WTC11 (cell line): ENCODE data around the gene KRTAP10-3. TPM values are rescaled to one million over a fixed set of nuclear protein-coding genes. Genes with fewer than 3 reads are reported as not detected.

Experiments
- ATAC-seq: fragments of 200-7000 bp; cut with Tn5 transposase; 2 replicates; pipeline ENCODE4 v1.10.0; 2021; ENCODE audit warnings: mild to moderate bottlenecking, moderate library complexity
- CTCF ChIA-PET: fragments of 300-600 bp; sonication (Branson Sonifier 250); formaldehyde crosslinking; loops from one replicate; lab custom pipeline; 2021; ENCODE audit warnings: antibody characterized with exemption; lab: Charles Lee
- POLR2A ChIA-PET: fragments of 350-600 bp; sonication (Branson Sonifier 250); formaldehyde crosslinking; loops from one replicate; lab custom pipeline; 2021; ENCODE audit warnings: antibody characterized with exemption; lab: Charles Lee
- DNase-seq: peaks from one replicate; pipeline ENCODE4 v3.0.0; 2021; ENCODE audit warnings: low spot score
- H3K27ac Mint-ChIP-seq: 2 replicates; pipeline ENCODE4 v1.8.0; 2021; ENCODE audit warnings: mixed read lengths
- H3K27me3 Mint-ChIP-seq: 2 replicates; pipeline ENCODE4 v1.8.0; 2021; ENCODE audit warnings: low read depth, mild to moderate bottlenecking, moderate library complexity, mixed read lengths
- H3K36me3 Mint-ChIP-seq: 2 replicates; pipeline ENCODE4 v1.8.0; 2021; ENCODE audit warnings: mixed read lengths
- H3K4me1 Mint-ChIP-seq: 2 replicates; pipeline ENCODE4 v1.8.0; 2022; ENCODE audit warnings: mixed read lengths
- H3K4me3 Mint-ChIP-seq: 2 replicates; pipeline ENCODE4 v1.8.0; 2021; ENCODE audit warnings: mild to moderate bottlenecking, moderate library complexity, mixed read lengths
- H3K9me3 Mint-ChIP-seq: 2 replicates; pipeline ENCODE4 v1.8.0; 2021; ENCODE audit warnings: mixed read lengths
- E2F4 ChIP-seq: sonication (generic); formaldehyde crosslinking; IDR thresholded peaks from 2 replicates; pipeline ENCODE4 v1.8.1; 2022; ENCODE audit warnings: low read depth, mild to moderate bottlenecking, moderate library complexity, missing genetic modification reagents, borderline replicate concordance
- ELF4 ChIP-seq: sonication (generic); formaldehyde crosslinking; IDR thresholded peaks from 2 replicates; pipeline ENCODE4 v1.8.1; 2022; ENCODE audit warnings: low read depth, mild to moderate bottlenecking, moderate library complexity, missing genetic modification reagents
- GRHL2 ChIP-seq: fragments of 250-450 bp; sonication (Bioruptor Pico); IDR thresholded peaks from 2 replicates; pipeline ENCODE4 v1.8.0; 2022; ENCODE audit warnings: mild to moderate bottlenecking, moderate library complexity; ENCODE audit not compliant: insufficient replicate concordance, severe bottlenecking
- NFATC4 ChIP-seq: fragments of 250-450 bp; sonication (Bioruptor Pico); IDR thresholded peaks from 2 replicates; pipeline ENCODE4 v1.9.0; 2021; ENCODE audit warnings: mild to moderate bottlenecking
- OVOL2 ChIP-seq: fragments of 250-450 bp; sonication (Bioruptor Pico); IDR thresholded peaks from 2 replicates; pipeline ENCODE4 v1.9.0; 2021; ENCODE audit warnings: mild to moderate bottlenecking, borderline replicate concordance
- PRDM15 ChIP-seq: sonication (generic); formaldehyde crosslinking; IDR thresholded peaks from 2 replicates; pipeline ENCODE4 v1.8.0; 2022; ENCODE audit warnings: missing genetic modification reagents
- PRRX2 ChIP-seq: fragments of 250-450 bp; sonication (Bioruptor Pico); IDR thresholded peaks from 2 replicates; pipeline ENCODE4 v1.8.0; 2021; ENCODE audit warnings: mild to moderate bottlenecking
- SOX15 ChIP-seq: fragments of 250-450 bp; sonication (Bioruptor Pico); IDR thresholded peaks from 2 replicates; pipeline ENCODE4 v1.9.0; 2021; ENCODE audit warnings: mild to moderate bottlenecking
- ZNF219 ChIP-seq: sonication (generic); formaldehyde crosslinking; IDR thresholded peaks from 2 replicates; pipeline ENCODE4 v1.8.0; 2023; ENCODE audit warnings: missing genetic modification reagents, mild to moderate bottlenecking, borderline replicate concordance
- ZNF317 ChIP-seq: sonication (generic); formaldehyde crosslinking; IDR thresholded peaks from 2 replicates; pipeline ENCODE4 v1.8.1; 2023; ENCODE audit warnings: low read depth, mild to moderate bottlenecking, moderate library complexity, missing genetic modification reagents, borderline replicate concordance
- ZNF532 ChIP-seq: fragments of 250-450 bp; sonication (Bioruptor Pico); IDR thresholded peaks from 2 replicates; pipeline ENCODE4 v1.9.0; 2021; ENCODE audit warnings: mild to moderate bottlenecking, borderline replicate concordance
- total RNA-seq: library from RNA; stranded (reverse); gene quantifications from 3 replicates; pipeline ENCODE4 v1.2.3, GENCODE V29; 2021
- TF ChIP-seq, protein P1 (sequence below): fragments of 250-450 bp; sonication (Bioruptor Pico); IDR thresholded peaks from 2 replicates; pipeline ENCODE4 v1.8.0; 2021; ENCODE audit warnings: mild to moderate bottlenecking
- TF ChIP-seq, protein P2 (sequence below): sonication (generic); formaldehyde crosslinking; IDR thresholded peaks from 2 replicates; pipeline ENCODE4 v1.8.1; 2022; ENCODE audit warnings: mild to moderate bottlenecking, moderate library complexity, missing genetic modification reagents
- TF ChIP-seq, protein P3 (sequence below): fragments of 250-450 bp; sonication (Bioruptor Pico); IDR thresholded peaks from 2 replicates; pipeline ENCODE4 v1.9.0; 2021; ENCODE audit warnings: mild to moderate bottlenecking

Gene KRTAP10-3
- total RNA-seq, 1 experiment from 2014 or later = not detected

DNA sequence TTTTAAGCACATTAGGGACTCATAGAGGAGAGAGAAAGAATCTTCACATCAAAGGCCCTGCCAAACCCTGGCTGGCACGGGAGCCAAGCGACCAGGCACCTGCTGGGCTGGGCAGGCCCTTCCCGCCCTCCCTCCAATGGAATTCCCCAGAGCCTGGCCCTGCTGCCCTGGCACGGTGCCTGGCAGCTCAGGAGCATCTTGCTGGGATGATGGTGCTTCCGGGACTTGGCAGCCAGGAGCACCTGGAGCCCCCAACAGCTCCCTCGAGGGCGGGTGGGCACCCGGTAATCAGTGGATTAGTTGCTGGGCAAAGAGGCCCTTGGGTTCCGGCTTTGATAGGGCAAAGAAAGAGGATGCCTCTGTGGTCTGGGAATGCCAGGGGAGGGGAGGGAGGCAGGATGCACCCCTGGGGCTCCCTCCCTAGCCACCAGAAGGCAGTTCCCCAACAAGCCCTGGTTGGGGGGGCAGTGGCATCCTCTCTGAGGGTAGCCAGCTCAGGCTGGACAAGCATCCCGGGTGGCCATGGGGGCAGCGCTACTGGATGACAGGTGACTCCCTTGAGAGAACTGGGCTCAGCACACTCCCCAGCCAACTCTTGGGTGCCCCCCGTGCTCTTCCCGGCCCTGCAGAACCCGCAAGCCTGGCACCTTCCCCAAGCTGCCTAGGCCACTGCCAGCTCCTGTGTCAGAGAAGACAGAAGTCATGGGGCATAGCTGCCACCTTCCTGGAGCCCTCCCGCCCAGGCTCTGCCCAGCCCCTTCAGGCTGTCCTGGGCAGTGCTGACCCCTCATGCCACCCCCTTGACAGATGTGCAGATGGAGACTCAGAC lies 45.0 kb downstream of the KRTAP10-3 start:
- ATAC-seq (no peak), DNase-seq (no peak)
- no peak overlapping the region for H3K27ac Mint-ChIP-seq
- no peak for TF ChIP-seq ELF4 (CRISPR knock-in tag)
- no peak for TF ChIP-seq E2F4 (CRISPR knock-in tag)
- TF ChIP-seq, protein P1, sequence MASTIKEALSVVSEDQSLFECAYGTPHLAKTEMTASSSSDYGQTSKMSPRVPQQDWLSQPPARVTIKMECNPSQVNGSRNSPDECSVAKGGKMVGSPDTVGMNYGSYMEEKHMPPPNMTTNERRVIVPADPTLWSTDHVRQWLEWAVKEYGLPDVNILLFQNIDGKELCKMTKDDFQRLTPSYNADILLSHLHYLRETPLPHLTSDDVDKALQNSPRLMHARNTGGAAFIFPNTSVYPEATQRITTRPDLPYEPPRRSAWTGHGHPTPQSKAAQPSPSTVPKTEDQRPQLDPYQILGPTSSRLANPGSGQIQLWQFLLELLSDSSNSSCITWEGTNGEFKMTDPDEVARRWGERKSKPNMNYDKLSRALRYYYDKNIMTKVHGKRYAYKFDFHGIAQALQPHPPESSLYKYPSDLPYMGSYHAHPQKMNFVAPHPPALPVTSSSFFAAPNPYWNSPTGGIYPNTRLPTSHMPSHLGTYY (CRISPR knock-in tag) = no peak
- TF ChIP-seq ZNF219 (CRISPR knock-in tag) = no peak
- TF ChIP-seq, protein P2, sequence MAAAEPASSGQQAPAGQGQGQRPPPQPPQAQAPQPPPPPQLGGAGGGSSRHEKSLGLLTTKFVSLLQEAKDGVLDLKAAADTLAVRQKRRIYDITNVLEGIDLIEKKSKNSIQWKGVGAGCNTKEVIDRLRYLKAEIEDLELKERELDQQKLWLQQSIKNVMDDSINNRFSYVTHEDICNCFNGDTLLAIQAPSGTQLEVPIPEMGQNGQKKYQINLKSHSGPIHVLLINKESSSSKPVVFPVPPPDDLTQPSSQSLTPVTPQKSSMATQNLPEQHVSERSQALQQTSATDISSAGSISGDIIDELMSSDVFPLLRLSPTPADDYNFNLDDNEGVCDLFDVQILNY (CRISPR knock-in tag) = no peak
- TF ChIP-seq, all 79 proteins: peak for 0
- H3K27me3 Mint-ChIP-seq = no peaks in the 10 kb centered on the region; the same call in 1 of the 2 replicates
- H3K36me3 Mint-ChIP-seq = no peaks in the 10 kb centered on the region
- ChIA-PET POLR2A (no interaction called here), CTCF (interaction anchor here (0.6 to 4.2 kb wide), 2 partner anchors 113 to 280 kb away, joined by 3 to 53 read pairs; partner anchors contain the start of gene KRTAP10-9)
- H3K4me3 Mint-ChIP-seq = no peak overlapping the region
- H3K9me3 Mint-ChIP-seq = peaks cover 10% of the 10 kb centered on the region
- H3K4me1 Mint-ChIP-seq = peaks cover 5% of the 10 kb centered on the region; the same call in 1 of the 2 replicates

DNA sequence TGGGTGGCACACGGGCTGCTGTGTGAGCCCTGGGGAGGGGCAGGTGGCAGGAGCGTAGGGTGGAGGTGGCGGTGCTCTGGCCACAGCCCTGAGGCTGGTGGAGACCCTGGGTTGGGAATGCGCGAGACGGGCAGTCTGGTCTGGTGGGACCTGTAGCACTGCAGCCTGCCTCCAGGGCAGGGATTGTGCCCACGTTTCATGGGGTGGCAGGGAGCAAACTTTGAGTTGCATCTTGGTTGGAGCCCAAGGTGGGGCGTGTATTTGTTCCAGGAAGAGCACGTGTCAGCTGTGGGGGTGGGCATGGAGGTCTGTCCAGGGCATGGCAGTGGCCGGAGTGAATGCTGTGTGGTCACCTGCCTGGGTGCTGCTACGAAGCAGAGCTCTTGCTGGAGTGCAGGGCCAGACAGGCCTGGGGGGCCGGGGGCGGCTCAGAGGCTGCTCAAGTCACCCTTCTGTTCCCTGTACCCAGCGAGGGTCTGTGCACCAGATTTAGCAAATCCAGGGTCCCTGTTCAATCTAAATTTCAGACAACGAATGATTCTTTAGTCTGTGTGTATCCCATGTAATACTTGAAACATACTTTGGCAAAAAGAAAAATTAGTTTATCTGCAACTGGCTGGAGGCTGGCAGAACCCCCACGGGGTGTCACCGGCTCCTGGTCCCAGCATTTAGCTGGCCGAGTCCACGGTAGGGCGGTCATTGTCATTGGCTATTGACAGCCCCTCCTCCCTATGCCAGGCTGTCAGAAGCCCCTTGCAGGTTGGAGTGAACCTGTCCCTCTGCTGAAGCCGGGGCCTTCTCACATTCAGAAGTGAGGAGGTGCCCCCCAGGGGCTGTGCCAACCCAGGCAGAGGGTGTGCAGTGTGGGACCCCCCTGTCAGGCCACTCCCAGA lies 45.9 kb downstream of the KRTAP10-3 start:
- Mint-ChIP-seq H3K27ac (no peak overlapping the region), H3K27me3 (no peaks in the 10 kb centered on the region; the same call in 1 of the 2 replicates)
- CTCF ChIA-PET = interaction anchor here (0.6 to 4.2 kb wide), 2 partner anchors 114 to 281 kb away, joined by 3 to 53 read pairs; partner anchors contain the start of gene KRTAP10-9

GRCh38 chr21:44511938-44512275 lies 46.7 kb downstream of the KRTAP10-3 start:
- POLR2A ChIA-PET = no interaction called here
- DNase-seq = no peak
- CTCF ChIA-PET = interaction anchor here (2.1 to 4.2 kb wide), 2 partner anchors 237 to 282 kb away, joined by 17 to 53 read pairs; no protein-coding TSS in a partner anchor
- TF ChIP-seq ZNF219 (CRISPR knock-in tag) (no peak), GRHL2 (CRISPR knock-in tag) (no peak), PRRX2 (CRISPR knock-in tag) (no peak), PRDM15 (CRISPR knock-in tag) (no peak), SOX15 (CRISPR knock-in tag) (no peak), NFATC4 (CRISPR knock-in tag) (no peak), OVOL2 (CRISPR knock-in tag) (no peak), ZNF532 (CRISPR knock-in tag) (no peak), ZNF317 (CRISPR knock-in tag) (no peak)
- TF ChIP-seq, protein P2 (CRISPR knock-in tag) = no peak

More for the DNA sequence above, 45.9 kb downstream of the KRTAP10-3 start:
- H3K4me1 Mint-ChIP-seq = peaks cover 3% of the 10 kb centered on the region; the same call in 1 of the 2 replicates
- TF ChIP-seq, protein P3, sequence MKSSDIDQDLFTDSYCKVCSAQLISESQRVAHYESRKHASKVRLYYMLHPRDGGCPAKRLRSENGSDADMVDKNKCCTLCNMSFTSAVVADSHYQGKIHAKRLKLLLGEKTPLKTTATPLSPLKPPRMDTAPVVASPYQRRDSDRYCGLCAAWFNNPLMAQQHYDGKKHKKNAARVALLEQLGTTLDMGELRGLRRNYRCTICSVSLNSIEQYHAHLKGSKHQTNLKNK (CRISPR knock-in tag) = no peak
- TF ChIP-seq, all 79 proteins: peak for 0
- no peaks in the 10 kb centered on the region for H3K36me3 Mint-ChIP-seq
- POLR2A ChIA-PET = no interaction called here
- ATAC-seq (no peak), DNase-seq (no peak)
- peaks cover 6% of the 10 kb centered on the region for H3K9me3 Mint-ChIP-seq
- H3K4me3 Mint-ChIP-seq = no peak overlapping the region

More at GRCh38 chr21:44511938-44512275, 46.7 kb downstream of the KRTAP10-3 start:
- H3K36me3 Mint-ChIP-seq = no peaks in the 10 kb centered on the region
- H3K9me3 Mint-ChIP-seq = no peaks in the 10 kb centered on the region
- H3K4me3 Mint-ChIP-seq = no peak overlapping the region
- H3K4me1 Mint-ChIP-seq = peaks cover 2% of the 10 kb centered on the region; the same call in 1 of the 2 replicates
- H3K27me3 Mint-ChIP-seq = no peaks in the 10 kb centered on the region
- no peak for ATAC-seq
- no peak overlapping the region for H3K27ac Mint-ChIP-seq
